GM23338 (cell line): ENCODE results near the gene ABCC10.

Source experiments
- CREB1 ChIP-seq: fragments of 250-450 bp; sonication (Bioruptor Pico); IDR thresholded peaks from 2 replicates; pipeline ENCODE4 v1.5.0; 2020; ENCODE audit warnings: low read depth, mild to moderate bottlenecking, moderate library complexity
- EZH2 ChIP-seq: fragments of 200-600 bp; sonication (generic); IDR thresholded peaks from one replicate; pipeline ENCODE4 v1.8.0; 2017; ENCODE audit warnings: antibody characterized with exemption, mild to moderate bottlenecking, low read depth; ENCODE audit not compliant: unreplicated experiment
- EZH2phosphoT487 ChIP-seq: fragments of 200-600 bp; sonication (generic); IDR thresholded peaks from one replicate; pipeline ENCODE4 v1.8.1; 2018; ENCODE audit warnings: antibody characterized with exemption; ENCODE audit not compliant: unreplicated experiment
- JUNB ChIP-seq: IDR thresholded peaks from one replicate; pipeline ENCODE4 v1.6.1; 2016; ENCODE audit warnings: antibody characterized with exemption; ENCODE audit not compliant: unreplicated experiment
- NANOG ChIP-seq: IDR thresholded peaks from 2 replicates; pipeline ENCODE4 v1.6.1; 2016; ENCODE audit warnings: antibody characterized with exemption, borderline replicate concordance
- POLR2AphosphoS5 ChIP-seq: IDR thresholded peaks from 2 replicates; pipeline ENCODE4 v1.6.1; 2016; ENCODE audit warnings: antibody characterized with exemption, low read depth
- STAT1 ChIP-seq: IDR thresholded peaks from one replicate; pipeline ENCODE4 v1.6.1; 2016; ENCODE audit warnings: antibody characterized with exemption; ENCODE audit not compliant: unreplicated experiment
- ZNF114 ChIP-seq: fragments of 250-450 bp; sonication (Bioruptor Pico); IDR thresholded peaks from 2 replicates; pipeline ENCODE4 v1.5.0; 2020; ENCODE audit warnings: mild to moderate bottlenecking, moderate library complexity
- ZNF331 ChIP-seq: fragments of 250-450 bp; sonication (Bioruptor Pico); IDR thresholded peaks from 2 replicates; pipeline ENCODE4 v1.5.0; 2020; ENCODE audit warnings: low read depth, mild to moderate bottlenecking, moderate library complexity
- TF ChIP-seq, protein P1 (sequence below), 2 experiments: fragments of 200-600 bp in 1 of 2; sonication (generic) in 1 of 2; conservative IDR thresholded peaks; 2 replicates each; pipeline versions ENCODE4 v1.5.1 to v1.6.1; 2016 to 2017; ENCODE audit warnings: antibody characterized with exemption in 2 of 2, low read depth in 2 of 2, mild to moderate bottlenecking in 2 of 2, moderate library complexity in 1 of 2
- TF ChIP-seq, protein P2 (sequence below): IDR thresholded peaks from one replicate; pipeline ENCODE4 v1.6.1; 2018; ENCODE audit warnings: antibody characterized with exemption; ENCODE audit not compliant: unreplicated experiment
- TF ChIP-seq, protein P3 (sequence below): IDR thresholded peaks from 2 replicates; pipeline ENCODE4 v1.6.1; 2016; ENCODE audit warnings: antibody characterized with exemption

DNA sequence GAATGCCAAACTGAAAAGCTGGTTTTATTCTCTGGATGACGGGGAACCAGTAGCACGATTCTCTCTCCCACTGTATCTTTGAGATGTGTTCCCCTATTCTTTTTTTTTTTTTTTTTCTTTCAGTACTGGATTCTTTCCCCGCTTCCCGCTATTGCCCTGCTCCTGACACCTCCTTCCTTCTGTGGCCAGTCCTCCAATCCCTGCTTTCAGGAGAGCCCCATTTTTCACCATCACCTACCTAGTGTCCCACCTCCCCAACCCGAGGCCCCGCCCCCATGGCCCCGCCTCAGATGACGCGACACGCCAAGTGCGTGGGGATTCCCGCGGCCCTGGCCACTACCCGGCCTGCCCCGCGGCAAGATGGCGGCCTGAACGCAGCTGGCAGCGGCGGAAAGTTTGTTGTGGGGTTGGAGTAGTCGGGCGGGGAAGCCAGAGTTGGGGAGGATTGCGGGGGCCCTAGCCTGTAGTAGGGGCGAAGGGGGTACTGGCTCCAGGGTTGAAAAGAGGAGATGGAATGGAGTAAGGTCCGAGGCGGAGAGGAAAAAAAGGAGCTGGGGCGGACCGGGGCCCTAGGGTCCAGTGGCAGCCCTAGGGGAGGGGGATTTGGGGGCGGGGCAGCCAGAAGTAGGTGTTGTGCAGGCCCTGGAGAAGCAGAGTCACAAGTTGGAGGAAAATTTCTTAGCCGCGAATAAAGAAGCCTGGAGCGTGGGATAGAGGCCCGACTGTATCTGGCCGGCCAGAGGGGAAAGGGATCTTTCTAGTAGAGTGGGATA, 50.1 kb downstream of the ABCC10 start, which contains the start of gene TJAP1:
- TF ChIP-seq, protein P1, sequence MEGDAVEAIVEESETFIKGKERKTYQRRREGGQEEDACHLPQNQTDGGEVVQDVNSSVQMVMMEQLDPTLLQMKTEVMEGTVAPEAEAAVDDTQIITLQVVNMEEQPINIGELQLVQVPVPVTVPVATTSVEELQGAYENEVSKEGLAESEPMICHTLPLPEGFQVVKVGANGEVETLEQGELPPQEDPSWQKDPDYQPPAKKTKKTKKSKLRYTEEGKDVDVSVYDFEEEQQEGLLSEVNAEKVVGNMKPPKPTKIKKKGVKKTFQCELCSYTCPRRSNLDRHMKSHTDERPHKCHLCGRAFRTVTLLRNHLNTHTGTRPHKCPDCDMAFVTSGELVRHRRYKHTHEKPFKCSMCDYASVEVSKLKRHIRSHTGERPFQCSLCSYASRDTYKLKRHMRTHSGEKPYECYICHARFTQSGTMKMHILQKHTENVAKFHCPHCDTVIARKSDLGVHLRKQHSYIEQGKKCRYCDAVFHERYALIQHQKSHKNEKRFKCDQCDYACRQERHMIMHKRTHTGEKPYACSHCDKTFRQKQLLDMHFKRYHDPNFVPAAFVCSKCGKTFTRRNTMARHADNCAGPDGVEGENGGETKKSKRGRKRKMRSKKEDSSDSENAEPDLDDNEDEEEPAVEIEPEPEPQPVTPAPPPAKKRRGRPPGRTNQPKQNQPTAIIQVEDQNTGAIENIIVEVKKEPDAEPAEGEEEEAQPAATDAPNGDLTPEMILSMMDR (conservative IDR thresholded peaks at IDR 0.05; ENCODE audit: low read depth in 2 of 2): no peak
- TF ChIP-seq EZH2 (no peak), EZH2phosphoT487 (no peak), POLR2AphosphoS5 (peak; percentile 97), ZNF114 (no peak), JUNB (no peak), NANOG (no peak), CREB1 (CRISPR knock-in tag) (peak; percentile 86), ZNF331 (CRISPR knock-in tag) (no peak), STAT1 (no peak)
- TF ChIP-seq, protein P2, sequence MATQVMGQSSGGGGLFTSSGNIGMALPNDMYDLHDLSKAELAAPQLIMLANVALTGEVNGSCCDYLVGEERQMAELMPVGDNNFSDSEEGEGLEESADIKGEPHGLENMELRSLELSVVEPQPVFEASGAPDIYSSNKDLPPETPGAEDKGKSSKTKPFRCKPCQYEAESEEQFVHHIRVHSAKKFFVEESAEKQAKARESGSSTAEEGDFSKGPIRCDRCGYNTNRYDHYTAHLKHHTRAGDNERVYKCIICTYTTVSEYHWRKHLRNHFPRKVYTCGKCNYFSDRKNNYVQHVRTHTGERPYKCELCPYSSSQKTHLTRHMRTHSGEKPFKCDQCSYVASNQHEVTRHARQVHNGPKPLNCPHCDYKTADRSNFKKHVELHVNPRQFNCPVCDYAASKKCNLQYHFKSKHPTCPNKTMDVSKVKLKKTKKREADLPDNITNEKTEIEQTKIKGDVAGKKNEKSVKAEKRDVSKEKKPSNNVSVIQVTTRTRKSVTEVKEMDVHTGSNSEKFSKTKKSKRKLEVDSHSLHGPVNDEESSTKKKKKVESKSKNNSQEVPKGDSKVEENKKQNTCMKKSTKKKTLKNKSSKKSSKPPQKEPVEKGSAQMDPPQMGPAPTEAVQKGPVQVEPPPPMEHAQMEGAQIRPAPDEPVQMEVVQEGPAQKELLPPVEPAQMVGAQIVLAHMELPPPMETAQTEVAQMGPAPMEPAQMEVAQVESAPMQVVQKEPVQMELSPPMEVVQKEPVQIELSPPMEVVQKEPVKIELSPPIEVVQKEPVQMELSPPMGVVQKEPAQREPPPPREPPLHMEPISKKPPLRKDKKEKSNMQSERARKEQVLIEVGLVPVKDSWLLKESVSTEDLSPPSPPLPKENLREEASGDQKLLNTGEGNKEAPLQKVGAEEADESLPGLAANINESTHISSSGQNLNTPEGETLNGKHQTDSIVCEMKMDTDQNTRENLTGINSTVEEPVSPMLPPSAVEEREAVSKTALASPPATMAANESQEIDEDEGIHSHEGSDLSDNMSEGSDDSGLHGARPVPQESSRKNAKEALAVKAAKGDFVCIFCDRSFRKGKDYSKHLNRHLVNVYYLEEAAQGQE: no peak
- TF ChIP-seq, protein P3, sequence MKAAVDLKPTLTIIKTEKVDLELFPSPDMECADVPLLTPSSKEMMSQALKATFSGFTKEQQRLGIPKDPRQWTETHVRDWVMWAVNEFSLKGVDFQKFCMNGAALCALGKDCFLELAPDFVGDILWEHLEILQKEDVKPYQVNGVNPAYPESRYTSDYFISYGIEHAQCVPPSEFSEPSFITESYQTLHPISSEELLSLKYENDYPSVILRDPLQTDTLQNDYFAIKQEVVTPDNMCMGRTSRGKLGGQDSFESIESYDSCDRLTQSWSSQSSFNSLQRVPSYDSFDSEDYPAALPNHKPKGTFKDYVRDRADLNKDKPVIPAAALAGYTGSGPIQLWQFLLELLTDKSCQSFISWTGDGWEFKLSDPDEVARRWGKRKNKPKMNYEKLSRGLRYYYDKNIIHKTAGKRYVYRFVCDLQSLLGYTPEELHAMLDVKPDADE: 0 out of 2 replicates have a peak, but pooled peaks have one; percentile 40
